H9 (cell line): Measurements from ENCODE around the gene MYO7B. TPM values are rescaled to one million over a fixed set of nuclear protein-coding genes. Genes with fewer than 3 reads are reported as not detected.

ENCODE experiments used
- DNase-seq: peaks from one replicate; pipeline ENCODE4 v3.0.0-alpha.2; 2017
- H2AFZ ChIP-seq: one replicate; pipeline ENCODE4 v1.6.1; 2013; ENCODE audit warnings: mild to moderate bottlenecking, low read length, control low read depth, moderate library complexity
- H2AK5ac ChIP-seq: 2 replicates; pipeline ENCODE4 v1.6.1; 2013; ENCODE audit warnings: low read length, control low read depth, mixed read lengths; ENCODE audit not compliant: insufficient read length
- H2BK120ac ChIP-seq: one replicate; pipeline ENCODE4 v1.6.1; 2013; ENCODE audit warnings: low read depth, mild to moderate bottlenecking, low read length, control low read depth, inconsistent platforms; ENCODE audit not compliant: poor library complexity, severe bottlenecking
- H2BK12ac ChIP-seq: 2 replicates; pipeline ENCODE4 v1.6.1; 2013; ENCODE audit warnings: low read length, control low read depth, mixed read lengths, low read depth; ENCODE audit not compliant: insufficient read length
- H2BK15ac ChIP-seq: 2 replicates; pipeline ENCODE4 v1.6.1; 2013; ENCODE audit warnings: low read depth, low read length, control low read depth
- H2BK20ac ChIP-seq: one replicate; pipeline ENCODE4 v1.6.1; 2013; ENCODE audit warnings: low read depth, mild to moderate bottlenecking, low read length, control low read depth, inconsistent platforms; ENCODE audit not compliant: poor library complexity, severe bottlenecking
- H2BK5ac ChIP-seq: 2 replicates; pipeline ENCODE4 v1.6.1; 2013; ENCODE audit warnings: low read length, control low read depth, mixed read lengths; ENCODE audit not compliant: insufficient read length
- H3K14ac ChIP-seq: 2 replicates; pipeline ENCODE4 v1.6.1; 2013; ENCODE audit warnings: low read length, control low read depth; ENCODE audit not compliant: insufficient read depth
- H3K18ac ChIP-seq: 2 replicates; pipeline ENCODE4 v1.6.1; 2013; ENCODE audit warnings: low read depth, mild to moderate bottlenecking, mixed read lengths, low read length, control low read depth; ENCODE audit not compliant: insufficient read length
- H3K23ac ChIP-seq: 2 replicates; pipeline ENCODE4 v1.6.1; 2013; ENCODE audit warnings: low read length, control low read depth, mixed read lengths, low read depth; ENCODE audit not compliant: insufficient read length
- H3K23me2 ChIP-seq: 2 replicates; pipeline ENCODE4 v1.6.1; 2013; ENCODE audit warnings: low read depth, mild to moderate bottlenecking, mixed read lengths, low read length, control low read depth; ENCODE audit not compliant: insufficient read length, poor library complexity, severe bottlenecking
- H3K27ac ChIP-seq: 2 replicates; pipeline ENCODE4 v1.5.1; 2013; ENCODE audit warnings: low read length, control low read depth, mixed read lengths, low read depth; ENCODE audit not compliant: insufficient read length
- H3K27me3 ChIP-seq: 2 replicates; pipeline ENCODE4 v1.6.1; 2013; ENCODE audit warnings: low read length, control low read depth, inconsistent platforms; ENCODE audit not compliant: insufficient read depth
- H3K4ac ChIP-seq: 2 replicates; pipeline ENCODE4 v1.6.1; 2013; ENCODE audit warnings: low read depth, mild to moderate bottlenecking, control low read depth, inconsistent platforms, low read length, moderate library complexity
- H3K4me1 ChIP-seq: 2 replicates; pipeline ENCODE4 v1.6.1; 2013; ENCODE audit warnings: low read length, control low read depth, inconsistent platforms; ENCODE audit not compliant: insufficient read depth
- H3K4me2 ChIP-seq: 2 replicates; pipeline ENCODE4 v1.6.1; 2013; ENCODE audit warnings: low read length, control low read depth, mixed read lengths; ENCODE audit not compliant: insufficient read length, insufficient read depth
- H3K56ac ChIP-seq: 2 replicates; pipeline ENCODE4 v1.6.1; 2013; ENCODE audit warnings: low read depth, mild to moderate bottlenecking, mixed read lengths, low read length, control low read depth; ENCODE audit not compliant: insufficient read length
- H3K79me1 ChIP-seq: 2 replicates; pipeline ENCODE4 v1.6.1; 2013; ENCODE audit warnings: low read depth, mild to moderate bottlenecking, moderate library complexity, low read length, control low read depth, inconsistent platforms; ENCODE audit not compliant: insufficient read depth, poor library complexity, severe bottlenecking
- H3K79me2 ChIP-seq: 2 replicates; pipeline ENCODE4 v1.6.1; 2013; ENCODE audit warnings: low read length, control low read depth, inconsistent platforms; ENCODE audit not compliant: insufficient read depth
- H3K9ac ChIP-seq: 2 replicates; pipeline ENCODE4 v1.6.1; 2013; ENCODE audit warnings: low read length, control low read depth, mixed read lengths; ENCODE audit not compliant: insufficient read length; ENCODE audit errors: extremely low read depth
- H3K9me3 ChIP-seq: one replicate; pipeline ENCODE4 v1.6.1; 2013; ENCODE audit warnings: low read depth, low read length, inconsistent platforms; ENCODE audit not compliant: control insufficient read depth
- H3T11ph ChIP-seq: one replicate; pipeline ENCODE4 v1.6.1; 2013; ENCODE audit warnings: mild to moderate bottlenecking, low read length, control low read depth, inconsistent platforms
- H4K20me1 ChIP-seq: one replicate; pipeline ENCODE4 v1.6.1; 2013; ENCODE audit not compliant: control insufficient read depth, insufficient read length, insufficient read depth
- H4K5ac ChIP-seq: 2 replicates; pipeline ENCODE4 v1.6.1; 2013; ENCODE audit warnings: low read depth, mild to moderate bottlenecking, mixed read lengths, low read length, control low read depth; ENCODE audit not compliant: insufficient read length
- H4K8ac ChIP-seq: replicated peaks from 2 replicates; pipeline ENCODE4 v1.6.1; 2013; ENCODE audit warnings: low read length, control low read depth, mixed read lengths, low read depth; ENCODE audit not compliant: insufficient read length
- H4K91ac ChIP-seq: 2 replicates; pipeline ENCODE4 v1.6.1; 2013; ENCODE audit warnings: low read depth, mild to moderate bottlenecking, moderate library complexity, mixed read lengths, low read length, control low read depth; ENCODE audit not compliant: insufficient read length
- H3K27ac Mint-ChIP-seq, 3 experiments: 2 replicates in 2 of 3; 3 replicates in 1 of 3; pipeline ENCODE4 v1.8.0; 2020 to 2021; ENCODE audit warnings: mixed read lengths in 3 of 3, mild to moderate bottlenecking in 1 of 3, moderate library complexity in 1 of 3
- H3K27me3 Mint-ChIP-seq: 2 replicates; pipeline ENCODE4 v1.8.0; 2021; ENCODE audit warnings: low read depth, mild to moderate bottlenecking, moderate library complexity, mixed read lengths
- H3K36me3 Mint-ChIP-seq, 3 experiments: 2 replicates in 2 of 3; 3 replicates in 1 of 3; pipeline ENCODE4 v1.8.0; 2020 to 2021; ENCODE audit warnings: low read depth in 3 of 3, mixed read lengths in 3 of 3; ENCODE audit not compliant: insufficient read depth in 1 of 3
- H3K4me1 Mint-ChIP-seq, 2 experiments: 2 replicates each; pipeline ENCODE4 v1.8.0; 2020; ENCODE audit warnings: mixed read lengths in 2 of 2
- H3K4me3 Mint-ChIP-seq, 2 experiments: 2 replicates in 1 of 2; 3 replicates in 1 of 2; pipeline ENCODE4 v1.8.0; 2020 to 2021; ENCODE audit warnings: mild to moderate bottlenecking in 2 of 2, mixed read lengths in 2 of 2, moderate library complexity in 1 of 2
- H3K9me3 Mint-ChIP-seq, 2 experiments: 2 replicates in 1 of 2; 3 replicates in 1 of 2; pipeline ENCODE4 v1.8.0; 2020; ENCODE audit warnings: mild to moderate bottlenecking in 2 of 2, mixed read lengths in 2 of 2, moderate library complexity in 1 of 2
- WGBS: extraction: QIAGEN DNeasy Blood & Tissue Kit; methylation state at CpG from one replicate; pipeline ENCODE4 v1.1.7; 2013; ENCODE audit warnings: missing lambda C conversion rate, low lambda C conversion rate, mixed read lengths; ENCODE audit not compliant: insufficient read length; ENCODE audit errors: extremely low coverage; 5-methylcytosine and 5-hydroxymethylcytosine counted together
- total RNA-seq: library from RNA; stranded (reverse); gene quantifications from 2 replicates; pipeline ENCODE4 v1.2.1, GENCODE V29; 2021
- TF ChIP-seq, protein P1 (sequence below): fragments of 200-600 bp; sonication (generic); conservative IDR thresholded peaks from 3 replicates; pipeline ENCODE4 v1.8.0; 2021; ENCODE audit warnings: antibody characterized with exemption, mild to moderate bottlenecking

Gene MYO7B
- total RNA-seq, 1 experiment from 2014 or later, result not detected

DNA sequence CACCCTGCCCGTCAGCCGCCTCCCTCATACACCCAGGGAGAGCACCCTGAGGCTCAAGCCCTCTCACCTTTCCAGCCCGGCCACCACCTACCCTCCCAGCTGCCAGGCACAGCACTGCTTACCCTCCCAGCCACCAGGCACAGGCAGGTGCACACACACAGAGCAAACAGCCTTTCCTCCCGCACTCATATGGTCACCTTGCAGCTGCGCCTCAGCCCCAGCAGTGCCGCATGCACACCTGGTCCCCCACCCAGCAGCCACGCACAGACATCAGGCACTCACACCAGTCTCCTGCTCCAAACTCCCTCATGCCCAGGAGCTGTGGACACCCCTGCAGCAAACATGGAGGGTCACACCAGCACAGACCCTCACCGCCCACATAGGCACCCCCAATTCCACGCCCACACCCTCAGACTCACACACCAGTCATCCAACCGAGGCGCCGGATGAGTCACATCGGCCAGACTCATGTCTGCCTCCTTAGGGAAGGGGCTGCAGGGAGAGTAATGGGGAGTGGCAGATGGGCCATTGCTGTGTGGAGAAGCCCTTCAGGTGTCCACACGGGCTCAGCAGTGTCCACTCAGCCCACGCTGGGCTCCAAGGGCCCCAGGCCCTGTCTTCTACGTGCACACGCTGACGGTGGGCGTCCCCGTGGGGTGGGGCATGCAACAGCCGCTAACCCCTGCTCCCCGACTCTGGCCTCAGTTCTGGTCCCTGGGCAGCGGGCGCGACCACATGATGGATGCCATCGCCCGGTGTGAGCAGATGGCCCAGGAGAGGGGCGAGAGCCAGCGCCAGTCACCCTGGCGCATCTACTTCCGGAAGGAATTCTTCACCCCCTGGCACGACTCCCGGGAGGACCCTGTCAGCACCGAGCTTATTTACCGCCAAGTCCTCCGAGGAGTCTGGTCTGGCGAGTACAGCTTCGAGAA lies 88.2 kb downstream of the MYO7B start:
- Histone ChIP-seq H2BK15ac (no peak overlapping the region), H3K4ac (no peak overlapping the region), H3T11ph (no peak overlapping the region), H2BK5ac (no peak overlapping the region), H3K56ac (no peak overlapping the region), H3K4me1 (no peaks in the 10 kb centered on the region), H2BK20ac (no peak overlapping the region), H3K79me2 (no peaks in the 10 kb centered on the region), H2BK120ac (no peak overlapping the region), H4K91ac (no peak overlapping the region), H3K9ac (no peak overlapping the region), H3K4me2 (no peak overlapping the region), H3K79me1 (no peaks in the 10 kb centered on the region), H4K20me1 (no peaks in the 10 kb centered on the region), H4K5ac (no peak overlapping the region), H2BK12ac (no peak overlapping the region), H2AFZ (no peak overlapping the region), H3K23ac (no peak overlapping the region), H3K27me3 (no peaks in the 10 kb centered on the region), H3K9me3 (no peaks in the 10 kb centered on the region), H2AK5ac (no peak overlapping the region), H4K8ac (no peak overlapping the region), H3K18ac (no peak overlapping the region), H3K27ac (no peak overlapping the region), H3K23me2 (no peaks in the 10 kb centered on the region), H3K14ac (no peak overlapping the region; the same call in 1 of the 2 replicates)
- Mint-ChIP-seq H3K9me3 (no peaks in the 10 kb centered on the region), H3K27ac (peak overlapping the region in 2 of 3 experiments; percentile 66 to 73; a peak in 2 of 7 replicates), H3K36me3 (no peaks in the 10 kb centered on the region; a peak in 1 of 7 replicates), H3K4me1 (peaks cover 0 to 4% of the 10 kb centered on the region in 2 experiments; a peak in 2 of 4 replicates), H3K27me3 (peaks cover 4% of the 10 kb centered on the region), H3K4me3 (no peak overlapping the region; a peak in 1 of 5 replicates)
- peak; percentile 23 for DNase-seq
- WGBS, result no CpG with 5 or more reads among the region's 38 CpGs
- TF ChIP-seq, protein P1, sequence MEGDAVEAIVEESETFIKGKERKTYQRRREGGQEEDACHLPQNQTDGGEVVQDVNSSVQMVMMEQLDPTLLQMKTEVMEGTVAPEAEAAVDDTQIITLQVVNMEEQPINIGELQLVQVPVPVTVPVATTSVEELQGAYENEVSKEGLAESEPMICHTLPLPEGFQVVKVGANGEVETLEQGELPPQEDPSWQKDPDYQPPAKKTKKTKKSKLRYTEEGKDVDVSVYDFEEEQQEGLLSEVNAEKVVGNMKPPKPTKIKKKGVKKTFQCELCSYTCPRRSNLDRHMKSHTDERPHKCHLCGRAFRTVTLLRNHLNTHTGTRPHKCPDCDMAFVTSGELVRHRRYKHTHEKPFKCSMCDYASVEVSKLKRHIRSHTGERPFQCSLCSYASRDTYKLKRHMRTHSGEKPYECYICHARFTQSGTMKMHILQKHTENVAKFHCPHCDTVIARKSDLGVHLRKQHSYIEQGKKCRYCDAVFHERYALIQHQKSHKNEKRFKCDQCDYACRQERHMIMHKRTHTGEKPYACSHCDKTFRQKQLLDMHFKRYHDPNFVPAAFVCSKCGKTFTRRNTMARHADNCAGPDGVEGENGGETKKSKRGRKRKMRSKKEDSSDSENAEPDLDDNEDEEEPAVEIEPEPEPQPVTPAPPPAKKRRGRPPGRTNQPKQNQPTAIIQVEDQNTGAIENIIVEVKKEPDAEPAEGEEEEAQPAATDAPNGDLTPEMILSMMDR, result no peak
